Thoracic aorta (tissue), 2 donors: ENCODE data around the gene PARD6B. TPM values are rescaled to one million over a fixed set of nuclear protein-coding genes. Genes with fewer than 3 reads are reported as not detected.
A peak's percentile ranks its signal among the peaks of the same experiment; 100 is the strongest.
"Not testable (repeated sequence)": the region's sequence is repeated elsewhere in the genome, so short reads cannot be mapped to it uniquely, and the experiment has no call there.

Experiments used
- ATAC-seq: fragments of 150-250 bp; one replicate; pipeline ENCODE4 v1.8.0; 2017; ENCODE audit warnings: low read depth; ENCODE audit not compliant: insufficient number of reproducible peaks, low FRiP score
- DNase-seq: peaks from one replicate; pipeline ENCODE4 v3.0.0-alpha.2; 2020; ENCODE audit warnings: low spot score
- H3K27ac ChIP-seq, 2 donors: fragments of 200-600 bp; sonication (generic); 1 replicate in 1 of 2; 2 replicates in 1 of 2; pipeline ENCODE4 v1.5.1; 2016; ENCODE audit warnings: mild to moderate bottlenecking in 2 of 2, moderate library complexity in 2 of 2
- H3K27me3 ChIP-seq: fragments of 200-600 bp; sonication (generic); replicated peaks from 2 replicates; pipeline ENCODE4 v1.6.0; 2016; ENCODE audit warnings: mild to moderate bottlenecking; ENCODE audit not compliant: insufficient read depth
- H3K36me3 ChIP-seq: fragments of 200-600 bp; sonication (generic); one replicate; pipeline ENCODE4 v1.5.1; 2016
- H3K4me1 ChIP-seq, 2 donors: fragments of 200-600 bp; sonication (generic); 1 replicate in 1 of 2; 2 replicates in 1 of 2; pipeline versions ENCODE4 v1.5.1 to v1.6.0; 2016; ENCODE audit warnings: low read depth in 2 of 2, mild to moderate bottlenecking in 1 of 2; ENCODE audit not compliant: control insufficient read depth in 1 of 2
- H3K4me3 ChIP-seq: fragments of 200-600 bp; sonication (generic); 2 replicates; pipeline ENCODE4 v1.5.1; 2016; ENCODE audit warnings: mild to moderate bottlenecking
- H3K9me3 ChIP-seq: fragments of 200-600 bp; sonication (generic); 2 replicates; pipeline ENCODE4 v1.5.1; 2016
- total RNA-seq, 2 donors: library from RNA; depleted of rRNA; stranded (reverse); fragments of >200 nt; gene quantifications; one replicate each; pipeline versions ENCODE4 v1.1.0 to v1.2.3, GENCODE V29; 2016
- TF ChIP-seq, protein P1 (sequence below): fragments of 200-600 bp; sonication (generic); IDR thresholded peaks from one replicate; pipeline ENCODE4 v1.5.1; 2019; ENCODE audit warnings: antibody characterized with exemption

Gene PARD6B
- total RNA-seq, 2 donors from 2014 or later = 2.8 to 10.7 TPM

DNA sequence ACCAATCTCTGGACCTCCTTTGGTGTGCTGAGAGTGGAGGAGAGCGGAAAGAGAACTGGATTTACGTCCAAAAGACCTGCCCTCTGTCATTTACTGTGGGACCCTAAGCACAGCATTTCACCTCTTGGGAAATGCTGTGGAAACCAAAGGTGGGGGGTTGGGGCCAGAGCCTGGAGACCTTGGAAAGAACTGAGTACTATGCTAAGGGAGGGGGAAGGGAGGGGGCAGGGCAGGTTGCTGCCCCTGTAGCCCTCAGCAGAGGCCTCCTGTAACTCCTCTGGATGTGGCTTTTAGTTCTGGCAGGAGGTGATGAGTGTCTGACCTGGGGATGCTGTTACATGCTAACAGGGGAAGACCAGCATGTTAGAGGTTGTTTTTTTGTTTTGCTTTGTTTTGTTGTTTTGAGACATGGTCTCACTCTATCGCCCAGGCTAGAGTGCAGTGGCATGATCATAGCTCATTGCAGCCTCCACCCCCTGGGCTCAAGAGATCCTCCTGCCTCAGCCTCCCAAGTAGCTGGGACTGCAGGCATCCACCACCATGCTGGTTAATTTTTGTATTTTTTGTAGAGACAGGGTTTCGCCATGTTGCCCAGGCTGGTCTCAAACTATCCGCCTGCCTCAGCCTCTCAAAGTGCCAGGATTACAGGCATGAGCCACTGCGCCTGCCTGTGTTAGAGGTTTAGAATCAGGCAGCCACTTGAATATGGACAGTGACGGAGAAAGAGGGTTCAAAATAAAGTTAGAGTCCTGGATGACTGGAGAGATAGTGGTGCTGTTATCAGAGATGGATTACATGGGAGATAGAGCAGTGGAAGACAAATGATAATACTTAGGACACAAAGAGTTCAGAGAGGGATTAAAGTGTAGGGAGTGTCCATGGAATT is 18.4 kb upstream of the PARD6B start:
- TF ChIP-seq, protein P1, sequence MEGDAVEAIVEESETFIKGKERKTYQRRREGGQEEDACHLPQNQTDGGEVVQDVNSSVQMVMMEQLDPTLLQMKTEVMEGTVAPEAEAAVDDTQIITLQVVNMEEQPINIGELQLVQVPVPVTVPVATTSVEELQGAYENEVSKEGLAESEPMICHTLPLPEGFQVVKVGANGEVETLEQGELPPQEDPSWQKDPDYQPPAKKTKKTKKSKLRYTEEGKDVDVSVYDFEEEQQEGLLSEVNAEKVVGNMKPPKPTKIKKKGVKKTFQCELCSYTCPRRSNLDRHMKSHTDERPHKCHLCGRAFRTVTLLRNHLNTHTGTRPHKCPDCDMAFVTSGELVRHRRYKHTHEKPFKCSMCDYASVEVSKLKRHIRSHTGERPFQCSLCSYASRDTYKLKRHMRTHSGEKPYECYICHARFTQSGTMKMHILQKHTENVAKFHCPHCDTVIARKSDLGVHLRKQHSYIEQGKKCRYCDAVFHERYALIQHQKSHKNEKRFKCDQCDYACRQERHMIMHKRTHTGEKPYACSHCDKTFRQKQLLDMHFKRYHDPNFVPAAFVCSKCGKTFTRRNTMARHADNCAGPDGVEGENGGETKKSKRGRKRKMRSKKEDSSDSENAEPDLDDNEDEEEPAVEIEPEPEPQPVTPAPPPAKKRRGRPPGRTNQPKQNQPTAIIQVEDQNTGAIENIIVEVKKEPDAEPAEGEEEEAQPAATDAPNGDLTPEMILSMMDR = no peak
- DNase-seq = no peak
- Histone ChIP-seq H3K4me3 (no peak overlapping the region), H3K4me1 (no peaks in the 10 kb centered on the region), H3K9me3 (no peaks in the 10 kb centered on the region), H3K27me3 (no peaks in the 10 kb centered on the region), H3K27ac (no peak overlapping the region), H3K36me3 (no peaks in the 10 kb centered on the region)
- no peak for ATAC-seq

DNA sequence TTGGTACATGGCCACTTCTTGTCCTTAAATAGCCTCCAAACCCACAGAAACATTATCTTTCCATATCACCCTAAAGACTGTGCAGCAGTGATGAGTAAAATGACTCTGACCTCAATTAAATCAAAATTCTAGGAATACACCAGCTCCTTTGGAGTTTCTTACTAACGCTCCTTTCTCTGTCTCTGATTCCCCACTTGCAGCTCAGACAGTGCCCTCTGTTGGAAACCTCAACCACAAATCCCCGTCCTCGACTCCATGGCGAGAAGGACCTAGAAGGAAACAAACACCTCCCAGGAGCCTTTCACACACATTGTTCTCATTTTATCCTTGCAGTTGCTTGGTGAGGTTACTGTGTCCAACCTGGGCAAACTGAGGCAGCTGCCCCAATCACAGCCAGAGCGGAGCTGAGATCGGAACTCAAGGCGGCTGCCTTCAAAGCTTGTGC is 17.7 kb upstream of the PARD6B start:
- no peaks in the 10 kb centered on the region for H3K27me3 ChIP-seq
- no peak for ATAC-seq
- H3K4me3 ChIP-seq = no peak overlapping the region
- H3K27ac ChIP-seq = no peak overlapping the region
- TF ChIP-seq, protein P1 = peak; percentile 12
- H3K36me3 ChIP-seq = no peaks in the 10 kb centered on the region
- H3K9me3 ChIP-seq = no peaks in the 10 kb centered on the region
- no peak for DNase-seq
- no peaks in the 10 kb centered on the region for H3K4me1 ChIP-seq

DNA sequence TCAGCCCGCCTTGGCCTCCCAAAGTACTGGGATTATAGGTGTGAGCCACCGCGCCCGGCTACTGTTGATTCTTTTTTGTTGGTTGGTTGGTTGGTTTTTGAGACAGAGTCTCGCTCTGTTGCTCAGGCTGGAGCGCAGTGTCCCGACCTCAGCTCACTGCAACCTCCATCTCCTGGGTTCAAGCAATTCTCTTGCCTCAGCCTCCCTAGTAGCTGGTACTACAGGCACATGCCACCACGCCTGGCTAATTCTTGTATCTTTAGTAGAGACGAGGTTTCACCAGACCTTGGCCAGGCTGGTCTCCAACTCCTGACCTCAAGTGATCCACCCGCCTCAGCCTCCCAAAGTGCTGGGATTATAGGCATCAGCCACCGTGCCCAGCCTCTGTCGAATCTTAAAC is 17.0 kb upstream of the PARD6B start:
- not testable (repeated sequence) for H3K36me3 ChIP-seq, DNase-seq, H3K9me3 ChIP-seq, H3K4me3 ChIP-seq, ATAC-seq, H3K4me1 ChIP-seq, H3K27me3 ChIP-seq, H3K27ac ChIP-seq

DNA sequence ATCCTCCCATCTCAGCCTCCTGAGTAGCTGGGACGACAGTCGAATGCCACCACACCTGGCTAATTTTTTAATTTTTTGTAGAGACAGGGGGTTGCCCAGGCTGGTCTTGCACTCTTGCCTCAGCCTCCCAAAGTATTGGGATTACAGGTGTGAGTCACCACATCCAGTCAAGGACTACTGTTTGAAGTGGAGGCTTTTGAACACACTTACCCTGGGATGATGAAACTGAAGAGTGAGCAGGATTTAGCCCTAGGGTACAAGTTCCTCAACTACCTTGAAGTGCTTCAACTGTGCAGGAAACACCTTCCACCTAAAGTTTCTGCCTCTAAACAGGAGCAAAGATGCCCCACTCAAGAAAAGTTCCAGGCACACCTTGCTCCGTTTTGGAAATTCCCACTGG is 15.7 kb upstream of the PARD6B start:
- ATAC-seq = no peak
- no peaks in the 10 kb centered on the region for H3K9me3 ChIP-seq
- no peaks in the 10 kb centered on the region for H3K27me3 ChIP-seq
- TF ChIP-seq, protein P1 = no peak
- no peak overlapping the region for H3K4me3 ChIP-seq
- DNase-seq = no peak
- H3K36me3 ChIP-seq = no peaks in the 10 kb centered on the region
- no peaks in the 10 kb centered on the region for H3K4me1 ChIP-seq
- no peak overlapping the region for H3K27ac ChIP-seq

DNA sequence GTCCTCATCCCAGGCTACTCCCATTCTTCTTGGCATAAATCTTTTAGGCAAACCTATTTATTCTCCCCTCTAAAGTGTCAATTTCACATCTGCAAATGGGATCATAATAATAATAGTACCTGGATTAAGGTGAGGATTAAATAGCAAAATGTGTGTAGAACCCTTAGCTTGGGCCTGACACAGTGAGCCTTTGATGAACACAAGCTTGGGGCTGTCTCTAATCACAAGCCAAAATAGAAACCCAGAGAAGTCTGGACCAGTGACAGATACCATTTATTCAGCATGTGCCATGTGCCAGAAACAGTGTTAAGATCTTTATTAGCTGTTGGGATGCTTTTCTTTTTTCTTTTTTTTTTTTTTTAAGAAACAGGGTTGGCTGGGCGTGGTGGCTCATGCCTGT is 14.9 kb upstream of the PARD6B start:
- Histone ChIP-seq H3K4me3 (no peak overlapping the region), H3K27me3 (no peaks in the 10 kb centered on the region), H3K27ac (no peak overlapping the region), H3K36me3 (no peaks in the 10 kb centered on the region), H3K4me1 (peaks cover 0 to 2% of the 10 kb centered on the region in 2 donors), H3K9me3 (no peaks in the 10 kb centered on the region)
- TF ChIP-seq, protein P1 = no peak
- DNase-seq = no peak
- no peak for ATAC-seq
